Measurements from ENCODE around the gene DYNC1I2.

GRCh38 chr2:171726847-171727450 is 39.7 kb downstream of the DYNC1I2 start:
- TF ChIP-seq CTCF (conservative IDR thresholded peaks at IDR 0.05; ENCODE audit: low read depth in 2 of 2) (no peak), EZH2 (IDR thresholded peaks at IDR 0.05; ENCODE audit: low read depth, unreplicated experiment) (no peak)

Measured in GM23338 (cell line).